ENCODE data around the gene POU3F1.
A peak's percentile ranks its signal among the peaks of the same experiment; 100 is the strongest.

POU3F1 gene

GRCh38 chr1:38046333-38046883 is at the start of gene POU3F1:
Gene POU3F1, minus strand, starts transcription at chr1:38046793. Its CDS starts 50 bp downstream, at chr1:38046743.
- peak; percentile 77 for DNase-seq

- DNase-seq, result no peak
Observed at GRCh38 chr1:38095454-38095931, 48.9 kb upstream of the POU3F1 start.

- DNase-seq, result no peak
Observed at GRCh38 chr1:38094711-38095290, 48.2 kb upstream of the POU3F1 start.

- DNase-seq, result no peak
Observed at GRCh38 chr1:38093569-38094520, 47.3 kb upstream of the POU3F1 start.

- no peak for DNase-seq
Observed at GRCh38 chr1:38092256-38092655, 45.7 kb upstream of the POU3F1 start.

GRCh38 chr1:38090796-38091195 is 44.2 kb upstream of the POU3F1 start:
- DNase-seq, result no peak

GRCh38 chr1:38089712-38090360 is 43.2 kb upstream of the POU3F1 start:
- no peak for DNase-seq

- DNase-seq, result no peak
Observed at GRCh38 chr1:38088791-38089190, 42.2 kb upstream of the POU3F1 start.

- peak; percentile 38 for DNase-seq
Observed at GRCh38 chr1:38088366-38088765, 41.8 kb upstream of the POU3F1 start.

- DNase-seq, result no peak
Observed at GRCh38 chr1:38087676-38088075, 41.1 kb upstream of the POU3F1 start.

- DNase-seq, result no peak
Observed at GRCh38 chr1:38085666-38086330, 39.2 kb upstream of the POU3F1 start.

GRCh38 chr1:38084700-38085099 is 38.1 kb upstream of the POU3F1 start:
- DNase-seq, result no peak

GRCh38 chr1:38084113-38084512 is 37.5 kb upstream of the POU3F1 start:
- DNase-seq, result no peak

GRCh38 chr1:38083541-38083940 is 36.9 kb upstream of the POU3F1 start:
- DNase-seq, result no peak

GRCh38 chr1:38082769-38083263 is 36.2 kb upstream of the POU3F1 start:
- DNase-seq, result no peak

GRCh38 chr1:38079019-38079418 is 32.4 kb upstream of the POU3F1 start:
- DNase-seq, result no peak

- no peak for DNase-seq
Observed at GRCh38 chr1:38077523-38078147, 31.0 kb upstream of the POU3F1 start.

GRCh38 chr1:38076455-38076854 is 29.9 kb upstream of the POU3F1 start:
- no peak for DNase-seq

- no peak for DNase-seq
Observed at GRCh38 chr1:38076038-38076437, 29.4 kb upstream of the POU3F1 start.

- no peak for DNase-seq
Observed at GRCh38 chr1:38075191-38075590, 28.6 kb upstream of the POU3F1 start.

- no peak for DNase-seq
Observed at GRCh38 chr1:38074302-38074677, 27.7 kb upstream of the POU3F1 start.
